ENCODE results near the gene MYCN. TPM values are rescaled to one million over a fixed set of nuclear protein-coding genes. Genes with fewer than 3 reads are reported as not detected.

The MYCN gene
- total RNA-seq, 1 donor from 2014 or later, result 68.3 TPM

- peaks cover 6% of the 10 kb centered on the region for H3K9me3 Mint-ChIP-seq
- H3K27ac Mint-ChIP-seq, result no peak overlapping the region
- no peaks in the 10 kb centered on the region for H3K36me3 Mint-ChIP-seq
- peaks cover 4% of the 10 kb centered on the region for H3K27me3 Mint-ChIP-seq
- H3K4me1 Mint-ChIP-seq (ENCODE audit: unreplicated experiment), result peaks cover 39% of the 10 kb centered on the region
- TF ChIP-seq, protein P1, sequence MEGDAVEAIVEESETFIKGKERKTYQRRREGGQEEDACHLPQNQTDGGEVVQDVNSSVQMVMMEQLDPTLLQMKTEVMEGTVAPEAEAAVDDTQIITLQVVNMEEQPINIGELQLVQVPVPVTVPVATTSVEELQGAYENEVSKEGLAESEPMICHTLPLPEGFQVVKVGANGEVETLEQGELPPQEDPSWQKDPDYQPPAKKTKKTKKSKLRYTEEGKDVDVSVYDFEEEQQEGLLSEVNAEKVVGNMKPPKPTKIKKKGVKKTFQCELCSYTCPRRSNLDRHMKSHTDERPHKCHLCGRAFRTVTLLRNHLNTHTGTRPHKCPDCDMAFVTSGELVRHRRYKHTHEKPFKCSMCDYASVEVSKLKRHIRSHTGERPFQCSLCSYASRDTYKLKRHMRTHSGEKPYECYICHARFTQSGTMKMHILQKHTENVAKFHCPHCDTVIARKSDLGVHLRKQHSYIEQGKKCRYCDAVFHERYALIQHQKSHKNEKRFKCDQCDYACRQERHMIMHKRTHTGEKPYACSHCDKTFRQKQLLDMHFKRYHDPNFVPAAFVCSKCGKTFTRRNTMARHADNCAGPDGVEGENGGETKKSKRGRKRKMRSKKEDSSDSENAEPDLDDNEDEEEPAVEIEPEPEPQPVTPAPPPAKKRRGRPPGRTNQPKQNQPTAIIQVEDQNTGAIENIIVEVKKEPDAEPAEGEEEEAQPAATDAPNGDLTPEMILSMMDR (conservative IDR thresholded peaks at IDR 0.05), result no peak
- H3K4me3 Mint-ChIP-seq, result no peak overlapping the region
- DNase-seq (ENCODE audit: extremely low spot score, unreplicated experiment), result no peak
Measured at GRCh38 chr2:15979759-15980604, 39.6 kb downstream of the MYCN start.

DNA sequence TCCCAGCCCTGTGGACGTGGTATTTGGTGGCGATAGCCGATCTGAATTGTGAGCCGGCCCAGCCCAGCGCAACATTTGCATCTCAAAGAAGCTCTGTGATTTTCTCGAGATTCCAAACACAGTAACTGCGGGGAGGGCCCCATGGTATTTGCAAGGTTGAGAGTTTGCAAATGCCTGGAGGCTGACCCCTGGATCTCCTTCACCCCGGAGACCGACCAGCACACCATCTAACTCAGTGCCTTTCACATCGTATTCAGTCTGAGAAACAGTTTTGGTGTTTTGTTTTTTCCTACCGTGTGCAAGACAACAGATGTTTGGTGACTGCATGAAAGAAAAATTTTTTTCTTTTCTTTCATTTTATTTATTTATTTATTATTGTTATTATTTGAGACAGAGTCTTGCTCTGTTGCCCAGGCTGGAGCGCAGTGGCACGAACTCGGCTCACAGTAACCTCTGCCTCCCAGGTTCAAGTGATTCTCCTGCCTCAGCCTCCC is 40.3 kb downstream of the MYCN start:
- Mint-ChIP-seq H3K4me1 (ENCODE audit: unreplicated experiment) (peaks cover 38% of the 10 kb centered on the region), H3K27ac (no peak overlapping the region), H3K9me3 (peaks cover 5% of the 10 kb centered on the region), H3K36me3 (no peaks in the 10 kb centered on the region), H3K27me3 (peaks cover 4% of the 10 kb centered on the region), H3K4me3 (no peak overlapping the region)
- TF ChIP-seq, protein P1 (conservative IDR thresholded peaks at IDR 0.05), result no peak
- no peak for DNase-seq (ENCODE audit: extremely low spot score, unreplicated experiment)

- Mint-ChIP-seq H3K4me1 (ENCODE audit: unreplicated experiment) (peaks cover 28% of the 10 kb centered on the region), H3K9me3 (no peaks in the 10 kb centered on the region), H3K27me3 (peaks cover 4% of the 10 kb centered on the region), H3K36me3 (no peaks in the 10 kb centered on the region), H3K4me3 (no peak overlapping the region), H3K27ac (no peak overlapping the region)
- TF ChIP-seq, protein P1 (conservative IDR thresholded peaks at IDR 0.05), result no peak
- no peak for DNase-seq (ENCODE audit: extremely low spot score, unreplicated experiment)
Measured at GRCh38 chr2:15981646-15982045, 41.3 kb downstream of the MYCN start.

DNA sequence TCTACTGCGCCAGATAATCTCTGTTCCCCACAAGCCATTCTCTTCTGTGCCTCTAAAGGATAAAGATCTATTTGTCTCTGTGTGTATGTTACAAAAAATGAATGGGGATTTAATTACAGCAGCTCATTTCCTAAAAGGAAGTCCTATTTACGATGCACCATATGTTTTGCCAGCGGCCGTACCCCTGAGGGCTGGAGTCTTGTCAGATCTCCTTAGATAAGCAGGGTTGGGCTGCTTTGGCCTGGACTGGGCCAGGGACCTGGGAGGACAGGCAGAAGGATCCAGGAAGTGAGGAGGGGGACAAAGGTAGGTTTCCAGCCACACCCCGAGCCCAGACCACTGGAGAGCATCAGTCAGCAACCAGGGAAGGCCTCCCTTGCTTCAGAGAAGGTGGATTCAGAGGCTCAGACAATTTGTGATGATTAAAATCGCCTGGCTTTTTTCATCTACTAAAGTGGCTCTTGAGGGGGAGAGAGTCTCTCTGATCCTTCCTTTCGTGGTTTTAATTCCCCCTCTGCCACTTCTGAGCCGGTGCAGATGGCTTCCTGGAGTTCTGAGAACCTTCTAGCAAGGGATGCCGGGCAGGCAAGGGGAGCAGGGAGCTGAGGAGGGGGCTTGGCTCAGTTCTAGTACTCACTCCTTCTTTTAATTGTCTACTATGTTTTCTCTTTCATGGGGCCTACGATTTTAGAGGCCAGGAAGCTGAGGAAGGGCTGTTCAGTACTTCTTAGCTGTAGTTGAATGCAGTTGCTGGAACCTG is 42.1 kb downstream of the MYCN start:
- Mint-ChIP-seq H3K4me1 (ENCODE audit: unreplicated experiment) (peaks cover 24% of the 10 kb centered on the region), H3K27ac (peak overlapping the region; percentile 33), H3K4me3 (no peak overlapping the region), H3K36me3 (no peaks in the 10 kb centered on the region), H3K9me3 (no peaks in the 10 kb centered on the region), H3K27me3 (peaks cover 4% of the 10 kb centered on the region)
- TF ChIP-seq, protein P1 (conservative IDR thresholded peaks at IDR 0.05), result no peak
- DNase-seq (ENCODE audit: extremely low spot score, unreplicated experiment), result no peak

GRCh38 chr2:15983496-15983895 is 43.1 kb downstream of the MYCN start:
- no peak for DNase-seq (ENCODE audit: extremely low spot score, unreplicated experiment)
- peaks cover 4% of the 10 kb centered on the region for H3K27me3 Mint-ChIP-seq
- TF ChIP-seq, protein P1 (conservative IDR thresholded peaks at IDR 0.05), result no peak
- no peak overlapping the region for H3K27ac Mint-ChIP-seq
- no peak overlapping the region for H3K4me3 Mint-ChIP-seq
- no peaks in the 10 kb centered on the region for H3K9me3 Mint-ChIP-seq
- peaks cover 26% of the 10 kb centered on the region for H3K4me1 Mint-ChIP-seq (ENCODE audit: unreplicated experiment)
- no peaks in the 10 kb centered on the region for H3K36me3 Mint-ChIP-seq
